Right atrium auricular region (tissue), 2 donors: ENCODE measurements around the gene ARHGEF16. TPM values are rescaled to one million over a fixed set of nuclear protein-coding genes. Genes with fewer than 3 reads are reported as not detected.
A peak's percentile ranks its signal among the peaks of the same experiment; 100 is the strongest.

ENCODE experiments used
- DNase-seq: peaks from one replicate; pipeline ENCODE4 v3.0.0-alpha.2; 2019; ENCODE audit warnings: low spot score
- H3K27ac ChIP-seq, 2 donors: fragments of 200-600 bp; sonication (generic); 1 replicate in 1 of 2; 2 replicates in 1 of 2; pipeline ENCODE4 v1.5.1; 2016 to 2019
- H3K27me3 ChIP-seq, 2 donors: fragments of 200-600 bp; sonication (generic); one replicate each; pipeline versions ENCODE4 v1.5.1 to v1.6.0; 2017 to 2019
- H3K36me3 ChIP-seq: fragments of 200-600 bp; sonication (generic); one replicate; pipeline ENCODE4 v1.5.1; 2016
- H3K4me1 ChIP-seq, 2 donors: fragments of 200-600 bp; sonication (generic); one replicate each; pipeline versions ENCODE4 v1.5.1 to v1.6.0; 2017 to 2019
- H3K4me3 ChIP-seq, 2 donors: fragments of 200-600 bp; sonication (generic); 1 replicate in 1 of 2; 2 replicates in 1 of 2; pipeline ENCODE4 v1.5.1; 2017 to 2019; ENCODE audit warnings: mild to moderate bottlenecking in 1 of 2, moderate library complexity in 1 of 2
- H3K9me3 ChIP-seq, 2 donors: fragments of 200-600 bp; sonication (generic); one replicate each; pipeline ENCODE4 v1.5.1; 2019
- total RNA-seq, 2 donors: library from RNA; depleted of rRNA; stranded (reverse); fragments of >200 nt; gene quantifications; one replicate each; pipeline ENCODE4 v1.1.0, GENCODE V29; 2016
- TF ChIP-seq, protein P1 (sequence below), 2 donors: fragments of 200-600 bp; sonication (generic); IDR thresholded peaks; one replicate each; pipeline ENCODE4 v1.5.1; 2019; ENCODE audit warnings: antibody characterized with exemption in 2 of 2

ARHGEF16 gene
- total RNA-seq, 2 donors from 2014 or later: 0.22 to 1.5 TPM

DNA sequence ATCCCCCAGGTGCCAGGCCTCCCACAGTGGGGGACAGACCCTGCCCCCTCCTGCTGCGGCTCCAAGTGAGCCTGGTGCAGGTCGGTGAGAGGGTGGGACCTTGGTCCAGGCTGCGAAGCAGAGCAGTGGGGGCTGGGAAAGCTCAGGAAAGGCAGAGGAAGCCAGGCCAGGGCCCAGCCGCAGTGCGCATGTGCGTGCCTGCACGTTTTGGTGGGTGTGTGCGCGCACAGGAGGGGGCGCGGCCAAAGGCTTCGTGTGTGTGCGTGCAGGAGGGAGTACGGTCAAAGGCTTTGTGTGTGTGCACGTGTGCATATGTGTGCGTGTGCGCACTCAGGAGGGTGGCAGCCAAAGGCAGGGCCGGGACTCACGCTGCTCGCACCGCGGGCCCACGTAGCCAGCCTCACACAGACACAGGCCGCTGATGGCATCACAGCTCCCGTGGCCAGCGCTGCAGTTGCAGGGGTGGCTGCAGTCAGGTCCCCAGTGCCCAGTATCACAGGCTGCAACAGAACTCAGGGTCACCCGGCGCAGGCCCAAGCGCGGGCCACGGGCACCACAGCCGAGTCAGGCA, 45.9 kb downstream of the ARHGEF16 start:
- Histone ChIP-seq H3K27ac (no peak overlapping the region), H3K27me3 (no peaks in the 10 kb centered on the region), H3K4me3 (no peak overlapping the region), H3K4me1 (peaks cover 0 to 16% of the 10 kb centered on the region in 2 donors), H3K36me3 (no peaks in the 10 kb centered on the region), H3K9me3 (no peaks in the 10 kb centered on the region)
- TF ChIP-seq, protein P1, sequence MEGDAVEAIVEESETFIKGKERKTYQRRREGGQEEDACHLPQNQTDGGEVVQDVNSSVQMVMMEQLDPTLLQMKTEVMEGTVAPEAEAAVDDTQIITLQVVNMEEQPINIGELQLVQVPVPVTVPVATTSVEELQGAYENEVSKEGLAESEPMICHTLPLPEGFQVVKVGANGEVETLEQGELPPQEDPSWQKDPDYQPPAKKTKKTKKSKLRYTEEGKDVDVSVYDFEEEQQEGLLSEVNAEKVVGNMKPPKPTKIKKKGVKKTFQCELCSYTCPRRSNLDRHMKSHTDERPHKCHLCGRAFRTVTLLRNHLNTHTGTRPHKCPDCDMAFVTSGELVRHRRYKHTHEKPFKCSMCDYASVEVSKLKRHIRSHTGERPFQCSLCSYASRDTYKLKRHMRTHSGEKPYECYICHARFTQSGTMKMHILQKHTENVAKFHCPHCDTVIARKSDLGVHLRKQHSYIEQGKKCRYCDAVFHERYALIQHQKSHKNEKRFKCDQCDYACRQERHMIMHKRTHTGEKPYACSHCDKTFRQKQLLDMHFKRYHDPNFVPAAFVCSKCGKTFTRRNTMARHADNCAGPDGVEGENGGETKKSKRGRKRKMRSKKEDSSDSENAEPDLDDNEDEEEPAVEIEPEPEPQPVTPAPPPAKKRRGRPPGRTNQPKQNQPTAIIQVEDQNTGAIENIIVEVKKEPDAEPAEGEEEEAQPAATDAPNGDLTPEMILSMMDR (IDR thresholded peaks at IDR 0.05): no peak
- no peak for DNase-seq

DNA sequence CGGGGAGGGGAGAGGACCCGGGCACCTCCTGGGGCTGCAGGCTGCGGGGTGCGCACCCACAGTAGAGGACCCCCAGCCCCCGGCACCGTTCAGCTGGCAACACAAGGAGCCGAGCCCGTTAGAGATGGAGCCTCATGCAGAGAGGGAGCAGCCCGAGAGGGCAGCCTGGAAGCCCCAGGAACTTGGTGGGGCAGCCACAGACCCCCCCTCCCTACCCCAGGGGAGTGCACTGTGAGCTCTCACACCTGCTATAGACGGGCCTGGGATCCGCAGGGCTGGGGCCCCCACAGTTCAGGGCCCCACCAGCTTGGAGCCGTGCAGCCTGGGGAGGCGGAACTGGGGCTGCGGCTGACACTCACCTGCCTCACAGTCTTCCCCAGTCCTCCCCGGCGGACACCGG, 47.0 kb downstream of the ARHGEF16 start:
- Histone ChIP-seq H3K27me3 (no peaks in the 10 kb centered on the region), H3K36me3 (no peaks in the 10 kb centered on the region), H3K4me3 (no peak overlapping the region), H3K4me1 (peaks cover 0 to 17% of the 10 kb centered on the region in 2 donors), H3K27ac (no peak overlapping the region), H3K9me3 (no peaks in the 10 kb centered on the region)
- DNase-seq: no peak
- TF ChIP-seq, protein P1 (IDR thresholded peaks at IDR 0.05): no peak

GRCh38 chr1:3501856-3502640, 47.6 kb downstream of the ARHGEF16 start:
- no peak for DNase-seq
- H3K27ac ChIP-seq: no peak overlapping the region
- peaks cover 0 to 17% of the 10 kb centered on the region in 2 donors for H3K4me1 ChIP-seq
- no peaks in the 10 kb centered on the region for H3K27me3 ChIP-seq
- TF ChIP-seq, protein P1 (IDR thresholded peaks at IDR 0.05): no peak
- H3K36me3 ChIP-seq: no peaks in the 10 kb centered on the region
- no peaks in the 10 kb centered on the region for H3K9me3 ChIP-seq
- no peak overlapping the region for H3K4me3 ChIP-seq

DNA sequence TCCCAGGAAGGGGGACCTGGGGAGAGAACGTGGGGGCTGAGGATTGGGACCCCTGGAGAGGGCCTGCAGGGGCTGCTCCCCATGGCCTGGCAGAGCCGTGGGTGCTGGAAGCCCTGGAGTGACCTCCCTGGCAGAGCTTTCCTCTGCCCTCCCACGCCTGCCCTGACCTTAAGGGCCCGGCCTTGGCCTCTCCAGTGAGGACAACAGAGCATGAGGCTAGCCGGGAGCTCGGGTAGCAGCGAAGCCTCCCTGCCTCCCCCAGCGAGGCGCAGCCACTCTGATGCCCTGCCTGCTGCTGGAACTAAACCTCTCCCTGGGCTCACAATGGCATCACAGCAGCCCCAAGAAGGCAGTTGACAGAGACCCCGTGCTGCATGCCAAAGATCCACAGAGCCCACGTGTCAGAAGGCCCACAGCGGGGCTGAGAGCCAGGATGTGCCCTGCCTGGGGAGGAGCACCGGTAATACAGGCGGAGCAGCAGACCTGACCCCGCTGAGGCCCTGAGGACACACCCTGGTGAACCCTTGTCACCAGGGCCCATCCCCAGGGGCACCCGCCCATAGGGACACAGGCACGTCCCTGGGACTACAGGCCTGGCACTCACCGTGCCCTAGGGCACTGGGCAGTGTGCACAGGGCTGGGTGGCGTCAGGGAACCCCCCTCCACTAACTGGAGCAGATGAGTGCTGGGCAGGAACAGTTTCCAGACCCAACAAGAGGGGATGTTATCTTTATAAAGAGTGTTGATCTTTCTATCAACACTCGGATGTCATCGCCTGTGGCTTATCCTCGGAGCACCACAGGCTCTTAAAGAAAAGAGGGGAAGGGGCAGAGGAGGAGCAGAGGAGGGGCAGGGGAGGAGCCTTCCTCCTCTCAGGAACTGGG, 48.4 kb downstream of the ARHGEF16 start:
- H3K27ac ChIP-seq: no peak overlapping the region
- H3K4me3 ChIP-seq: no peak overlapping the region
- TF ChIP-seq, protein P1 (IDR thresholded peaks at IDR 0.05): no peak
- peaks cover 0 to 17% of the 10 kb centered on the region in 2 donors for H3K4me1 ChIP-seq
- DNase-seq: no peak
- H3K27me3 ChIP-seq: no peaks in the 10 kb centered on the region
- no peaks in the 10 kb centered on the region for H3K36me3 ChIP-seq
- no peaks in the 10 kb centered on the region for H3K9me3 ChIP-seq

- Histone ChIP-seq H3K36me3 (no peaks in the 10 kb centered on the region), H3K9me3 (no peaks in the 10 kb centered on the region), H3K4me3 (no peak overlapping the region), H3K27ac (peak overlapping the region in 1 of 2 donors; percentile 39), H3K27me3 (no peaks in the 10 kb centered on the region), H3K4me1 (peaks cover 0 to 17% of the 10 kb centered on the region in 2 donors)
- TF ChIP-seq, protein P1 (IDR thresholded peaks at IDR 0.05): no peak
- no peak for DNase-seq
These were observed 49.0 kb downstream of the ARHGEF16 start for GRCh38 chr1:3503525-3503886.
